Measurements from ENCODE around the gene DOCK1. TPM values are rescaled to one million over a fixed set of nuclear protein-coding genes. Genes with fewer than 3 reads are reported as not detected.
A peak's percentile ranks its signal among the peaks of the same experiment; 100 is the strongest.

DOCK1 gene
- 10 to 100 TPM; 41.2 to 56.0 TPM for total RNA-seq

GRCh38 chr10:126904818-126905701 is at the start of gene DOCK1:
DOCK1 (plus strand) TSS chr10:126905428; CDS start chr10:126905518, 90 bp downstream.
- intact Hi-C loops (cut with DNase I): loop anchor here (5.0 kb wide), 1 partner anchor 122 kb away; no protein-coding TSS in a partner anchor
- H3K4me1 ChIP-seq (replicated peaks): no peaks in the 10 kb centered on the region

GRCh38 chr10:126857178-126857806 is 47.9 kb upstream of the DOCK1 start:
- H3K27me3 ChIP-seq (replicated peaks; ENCODE audit: insufficient read depth): no peaks in the 10 kb centered on the region
- intact Hi-C loops (cut with DNase I): no loop called here
- H3K4me1 ChIP-seq (replicated peaks): no peaks in the 10 kb centered on the region
- no peak for DNase-seq (ENCODE audit: low spot score)
- WGBS: 93% methylated on average over 8 of the region's 8 CpGs
- H3K9me3 ChIP-seq: no peaks in the 10 kb centered on the region
- H3K4me3 ChIP-seq: no peak overlapping the region
- TF ChIP-seq POLR2A (IDR thresholded peaks at IDR 0.05): no peak
- TF ChIP-seq CTCF (IDR thresholded peaks at IDR 0.05): no peak
- no peak for TF ChIP-seq POLR2AphosphoS5 (IDR thresholded peaks at IDR 0.05)
- no peaks in the 10 kb centered on the region for H3K36me3 ChIP-seq
- no peak overlapping the region for H3K27ac ChIP-seq

More at GRCh38 chr10:126904818-126905701, at the start of gene DOCK1:
- Histone ChIP-seq H3K4me3 (peak within 1 kb of the TSS; percentile 83 to 93), H3K27ac (peak within 1 kb of the TSS; percentile 62 to 75), H3K36me3 (no peaks in the 10 kb centered on the region), H3K27me3 (replicated peaks; ENCODE audit: insufficient read depth) (no peaks in the 10 kb centered on the region), H3K9me3 (no peaks in the 10 kb centered on the region)
- peak; percentile 53 for DNase-seq (ENCODE audit: low spot score)
- TF ChIP-seq CTCF (IDR thresholded peaks at IDR 0.05): no peak
- TF ChIP-seq POLR2A (IDR thresholded peaks at IDR 0.05): peak; percentile 55
- under 1% methylated on average over 90 of the region's 108 CpGs for WGBS

- no peaks in the 10 kb centered on the region for H3K27me3 ChIP-seq (replicated peaks; ENCODE audit: insufficient read depth)
- no peaks in the 10 kb centered on the region for H3K4me1 ChIP-seq (replicated peaks)
- intact Hi-C loops (cut with DNase I): no loop called here
- H3K9me3 ChIP-seq: no peaks in the 10 kb centered on the region
- no peak for DNase-seq (ENCODE audit: low spot score)
- no peak overlapping the region for H3K4me3 ChIP-seq
- H3K36me3 ChIP-seq: no peaks in the 10 kb centered on the region
- no peak overlapping the region for H3K27ac ChIP-seq
- TF ChIP-seq POLR2AphosphoS5 (IDR thresholded peaks at IDR 0.05): no peak
- no peak for TF ChIP-seq POLR2A (IDR thresholded peaks at IDR 0.05)
- no peak for TF ChIP-seq CTCF (IDR thresholded peaks at IDR 0.05)
- WGBS: 84% methylated on average over 9 of the region's 9 CpGs
These were observed 37.5 kb upstream of the DOCK1 start for GRCh38 chr10:126867567-126868365.

GRCh38 chr10:126868371-126868770 is 36.9 kb upstream of the DOCK1 start:
- no peak for DNase-seq (ENCODE audit: low spot score)
- intact Hi-C loops (cut with DNase I): no loop called here
- WGBS: 85% methylated on average over 6 of the region's 6 CpGs

More at GRCh38 chr10:126868371-126868770, 36.9 kb upstream of the DOCK1 start:
- Histone ChIP-seq H3K36me3 (no peaks in the 10 kb centered on the region), H3K27ac (no peak overlapping the region), H3K4me3 (no peak overlapping the region), H3K9me3 (no peaks in the 10 kb centered on the region), H3K4me1 (replicated peaks) (no peaks in the 10 kb centered on the region), H3K27me3 (replicated peaks; ENCODE audit: insufficient read depth) (no peaks in the 10 kb centered on the region)
- TF ChIP-seq POLR2A (IDR thresholded peaks at IDR 0.05): no peak
- TF ChIP-seq POLR2AphosphoS5 (IDR thresholded peaks at IDR 0.05): no peak
- TF ChIP-seq CTCF (IDR thresholded peaks at IDR 0.05): no peak
